Skeletal muscle tissue (tissue), 4 donors: ENCODE measurements around the gene TMEM167B. TPM values are rescaled to one million over a fixed set of nuclear protein-coding genes. Genes with fewer than 3 reads are reported as not detected.

ENCODE experiments used
- H3K27ac ChIP-seq: one replicate; pipeline ENCODE4 v1.7.0; 2013; ENCODE audit warnings: mild to moderate bottlenecking, low read depth, low read length, inconsistent platforms
- H3K27me3 ChIP-seq, 3 donors: one replicate each; pipeline ENCODE4 v1.7.0; 2013; ENCODE audit warnings: low read length in 3 of 3; ENCODE audit not compliant: control insufficient read depth in 3 of 3, insufficient read depth in 3 of 3
- H3K36me3 ChIP-seq, 3 donors: one replicate each; pipeline ENCODE4 v1.7.0; 2013; ENCODE audit warnings: low read length in 3 of 3; ENCODE audit not compliant: control insufficient read depth in 3 of 3, insufficient read depth in 3 of 3
- H3K4me1 ChIP-seq, 3 donors: one replicate each; pipeline ENCODE4 v1.7.0; 2013; ENCODE audit warnings: low read length in 3 of 3, mild to moderate bottlenecking in 3 of 3; ENCODE audit not compliant: control insufficient read depth in 3 of 3, insufficient read depth in 3 of 3
- H3K4me3 ChIP-seq, 3 donors: one replicate each; pipeline ENCODE4 v1.7.0; 2013; ENCODE audit warnings: low read length in 3 of 3
- H3K9ac ChIP-seq, 3 donors: one replicate each; pipeline ENCODE4 v1.7.0; 2013; ENCODE audit warnings: low read length in 3 of 3, mild to moderate bottlenecking in 3 of 3, moderate library complexity in 2 of 3, low read depth in 1 of 3
- H3K9me3 ChIP-seq, 3 donors: one replicate each; pipeline ENCODE4 v1.7.0; 2013; ENCODE audit warnings: low read length in 3 of 3; ENCODE audit not compliant: control insufficient read depth in 3 of 3
- total RNA-seq: library from RNA; depleted of rRNA; stranded (reverse); fragments of >200 nt; gene quantifications from one replicate; pipeline ENCODE4 v1.2.3, GENCODE V29; 2014
- donor health status: Osteomylitis.

The TMEM167B gene
- total RNA-seq, 1 donor from 2014 or later = 20.4 TPM

DNA sequence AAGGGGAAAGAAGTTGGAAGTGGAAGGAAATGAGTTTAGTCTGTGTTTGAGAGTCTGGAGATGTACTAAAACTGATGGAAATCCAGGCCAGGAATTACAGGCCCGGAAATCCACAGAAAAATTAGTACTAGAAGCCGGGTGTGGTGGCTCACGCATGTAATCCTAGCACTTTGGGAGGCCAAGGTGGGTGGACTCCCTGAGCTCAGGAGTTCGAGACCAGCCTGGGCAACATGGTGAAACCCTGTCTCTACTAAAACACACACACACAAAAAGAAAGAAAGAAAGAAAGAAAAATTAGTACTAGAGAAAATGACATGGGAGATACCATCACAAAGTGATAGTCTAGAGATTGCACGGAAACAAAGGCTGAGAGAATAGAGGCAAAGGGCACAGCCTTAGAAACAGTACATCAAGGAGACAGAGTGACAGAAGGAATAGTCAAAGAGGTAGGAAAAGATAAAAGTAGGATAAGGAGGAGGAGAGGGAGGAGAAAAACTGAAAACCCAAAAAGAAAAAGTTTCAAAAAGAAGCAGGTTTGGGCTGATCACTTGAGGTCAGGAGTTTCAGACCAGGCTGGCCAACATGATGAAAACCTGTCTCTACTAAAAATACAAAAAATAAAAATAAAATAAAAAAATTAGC is 10.0 kb upstream of the TMEM167B start:
- no peak overlapping the region for H3K4me3 ChIP-seq
- peaks cover 0 to 2% (median 0%) of the 10 kb centered on the region in 3 donors for H3K4me1 ChIP-seq

GRCh38 chr1:109083501-109083900 is 7.1 kb upstream of the TMEM167B start:
- Histone ChIP-seq H3K36me3 (no peaks in the 10 kb centered on the region), H3K4me3 (no peak overlapping the region), H3K9ac (no peak overlapping the region), H3K27ac (no peak overlapping the region), H3K4me1 (no peaks in the 10 kb centered on the region), H3K9me3 (no peaks in the 10 kb centered on the region), H3K27me3 (no peaks in the 10 kb centered on the region)

More for the DNA sequence above, 10.0 kb upstream of the TMEM167B start:
- H3K9ac ChIP-seq = no peak overlapping the region
- no peaks in the 10 kb centered on the region for H3K27me3 ChIP-seq
- H3K27ac ChIP-seq = peak overlapping the region; percentile 51
- H3K9me3 ChIP-seq = no peaks in the 10 kb centered on the region
- no peaks in the 10 kb centered on the region for H3K36me3 ChIP-seq

DNA sequence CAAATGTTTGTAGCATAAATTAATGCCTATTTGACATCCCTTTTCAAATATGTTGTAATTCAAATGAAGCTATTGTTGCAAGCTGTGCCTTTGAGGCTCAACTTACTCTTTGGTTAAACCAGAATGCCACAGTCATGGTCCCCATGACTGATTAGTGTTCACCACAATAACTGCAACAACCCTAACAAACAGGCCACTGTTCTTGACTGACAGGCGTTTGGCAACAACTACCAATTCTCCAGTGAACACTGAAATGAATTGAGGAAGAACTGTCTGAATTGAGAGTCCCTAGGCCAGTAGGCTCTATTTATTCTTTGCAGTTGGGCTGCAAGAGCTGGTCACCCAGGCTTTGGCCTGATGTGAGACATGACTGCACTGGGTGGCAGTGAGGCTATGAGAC is 6.6 kb upstream of the TMEM167B start:
- no peaks in the 10 kb centered on the region for H3K36me3 ChIP-seq
- no peak overlapping the region for H3K27ac ChIP-seq
- H3K9ac ChIP-seq = no peak overlapping the region
- peaks cover 0 to under 1% (median under 1%) of the 10 kb centered on the region in 3 donors for H3K4me1 ChIP-seq
- no peak overlapping the region for H3K4me3 ChIP-seq
- no peaks in the 10 kb centered on the region for H3K9me3 ChIP-seq
- no peaks in the 10 kb centered on the region for H3K27me3 ChIP-seq

DNA sequence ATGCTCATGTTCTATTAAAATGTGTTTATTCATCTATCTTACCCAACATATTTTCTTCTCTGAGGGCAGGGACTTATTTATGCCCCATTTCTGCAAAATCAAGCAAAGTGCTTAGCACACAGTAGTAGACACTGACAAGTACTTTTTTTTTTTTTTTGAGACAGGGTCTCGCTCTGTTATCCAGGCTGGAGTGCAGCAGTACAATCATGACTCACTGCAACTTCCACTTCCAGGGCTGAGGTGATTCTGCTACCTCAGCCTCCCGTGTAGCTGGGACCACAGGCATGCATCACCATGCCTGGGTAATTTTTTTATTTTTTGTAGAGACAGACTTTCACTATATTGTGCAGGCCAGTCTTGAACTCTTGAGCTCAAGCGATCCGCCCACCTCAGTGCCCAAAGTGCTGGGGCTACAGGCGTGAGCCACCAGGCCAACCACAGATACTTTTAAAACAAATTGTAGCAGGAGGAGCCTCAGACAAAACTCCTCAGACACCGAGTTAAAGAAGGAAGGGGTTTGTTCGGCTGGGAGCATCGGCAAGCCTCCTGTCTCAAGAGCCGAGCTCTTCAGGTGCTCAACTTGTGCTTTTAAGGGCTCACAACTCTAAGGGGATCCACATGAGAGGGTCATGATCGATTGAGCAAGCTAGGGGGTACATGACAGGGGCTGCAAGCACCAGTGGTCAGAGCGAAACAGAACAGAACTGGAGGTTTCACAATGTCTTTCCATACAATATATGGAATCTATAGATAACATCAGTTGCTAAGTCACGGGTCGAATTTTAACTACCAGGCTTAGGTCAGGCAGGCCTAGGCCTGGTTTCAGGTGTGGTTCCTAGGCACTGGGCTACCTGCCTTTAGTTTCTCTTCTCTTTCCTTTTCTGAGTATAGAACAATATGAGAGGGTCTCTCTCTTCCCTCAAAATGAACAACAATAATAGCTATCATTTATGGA is 5.7 kb upstream of the TMEM167B start:
- Histone ChIP-seq H3K36me3 (no peaks in the 10 kb centered on the region), H3K4me3 (no peak overlapping the region), H3K9me3 (no peaks in the 10 kb centered on the region), H3K27ac (no peak overlapping the region), H3K9ac (no peak overlapping the region), H3K4me1 (peaks cover under 1 to 10% (median 3%) of the 10 kb centered on the region in 3 donors), H3K27me3 (no peaks in the 10 kb centered on the region)

GRCh38 chr1:109089242-109090015 is 1.1 kb upstream of the TMEM167B start:
- Histone ChIP-seq H3K9ac (peak overlapping the region; percentile 84 to 96 (median 96)), H3K27me3 (no peaks in the 10 kb centered on the region), H3K4me3 (peak overlapping the region; percentile 90 to 93 (median 92)), H3K4me1 (peaks cover 20 to 35% (median 22%) of the 10 kb centered on the region in 3 donors), H3K27ac (peak overlapping the region; percentile 99), H3K9me3 (no peaks in the 10 kb centered on the region), H3K36me3 (peaks cover 4 to 7% (median 4%) of the 10 kb centered on the region in 3 donors)

- no peaks in the 10 kb centered on the region for H3K27me3 ChIP-seq
- peaks cover 20 to 36% (median 25%) of the 10 kb centered on the region in 3 donors for H3K4me1 ChIP-seq
- peak overlapping the region; percentile 99 for H3K27ac ChIP-seq
These were observed 694 bp downstream of the TMEM167B start for GRCh38 chr1:109091078-109091838.

GRCh38 chr1:109091839-109092193 is 1.3 kb downstream of the TMEM167B start:
- H3K4me1 ChIP-seq = peaks cover 20 to 36% (median 25%) of the 10 kb centered on the region in 3 donors
- H3K4me3 ChIP-seq = peak overlapping the region; percentile 90 to 93 (median 92)
- peaks cover 7 to 9% (median 8%) of the 10 kb centered on the region in 3 donors for H3K36me3 ChIP-seq
- H3K27me3 ChIP-seq = no peaks in the 10 kb centered on the region
- peak overlapping the region; percentile 84 to 96 (median 96) for H3K9ac ChIP-seq
- no peaks in the 10 kb centered on the region for H3K9me3 ChIP-seq
- H3K27ac ChIP-seq = peak overlapping the region; percentile 99

More at GRCh38 chr1:109091078-109091838, 694 bp downstream of the TMEM167B start:
- H3K9me3 ChIP-seq = no peaks in the 10 kb centered on the region
- H3K36me3 ChIP-seq = peaks cover 6 to 8% (median 7%) of the 10 kb centered on the region in 3 donors
- peak overlapping the region; percentile 90 to 93 (median 92) for H3K4me3 ChIP-seq
- H3K9ac ChIP-seq = peak overlapping the region; percentile 84 to 96 (median 96)

DNA sequence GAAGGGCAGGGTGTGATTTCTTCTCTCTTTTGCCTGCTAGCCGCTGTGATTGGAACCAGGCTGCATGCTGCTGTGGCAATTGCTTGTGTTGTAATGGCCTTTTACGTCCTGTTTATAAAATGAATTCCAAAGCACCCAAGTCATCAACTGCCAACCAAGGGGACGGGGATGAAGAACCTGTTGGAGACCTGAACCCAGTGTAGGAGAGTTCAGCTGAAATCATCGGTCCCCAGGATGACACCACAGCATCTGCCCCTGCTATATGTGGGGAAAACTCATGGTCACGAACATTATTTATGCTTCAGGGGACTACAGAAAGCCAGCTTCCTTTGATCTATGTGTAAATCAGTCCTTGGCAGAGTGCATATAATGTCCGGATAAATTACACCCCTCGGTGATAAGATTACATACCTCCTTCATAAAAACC is 3.8 kb downstream of the TMEM167B start:
- H3K9ac ChIP-seq = no peak overlapping the region

GRCh38 chr1:109094871-109095270 is 4.3 kb downstream of the TMEM167B start:
- no peak overlapping the region for H3K27ac ChIP-seq
- H3K27me3 ChIP-seq = no peaks in the 10 kb centered on the region
- no peak overlapping the region for H3K4me3 ChIP-seq
- H3K4me1 ChIP-seq = peaks cover 17 to 30% (median 27%) of the 10 kb centered on the region in 3 donors
- H3K9ac ChIP-seq = no peak overlapping the region
- H3K9me3 ChIP-seq = no peaks in the 10 kb centered on the region
- peaks cover 7 to 9% (median 8%) of the 10 kb centered on the region in 3 donors for H3K36me3 ChIP-seq

More for the DNA sequence above, 3.8 kb downstream of the TMEM167B start:
- Histone ChIP-seq H3K36me3 (peaks cover 7 to 9% (median 8%) of the 10 kb centered on the region in 3 donors), H3K27ac (no peak overlapping the region), H3K4me3 (no peak overlapping the region), H3K4me1 (peaks cover 18 to 31% (median 26%) of the 10 kb centered on the region in 3 donors), H3K9me3 (no peaks in the 10 kb centered on the region), H3K27me3 (no peaks in the 10 kb centered on the region)
